H1 (cell line): ENCODE results near the gene ELOA.

Experiments
- HDAC2 ChIP-seq, 2 experiments: fragments of 300-600 bp in 1 of 2; sonication (generic) in 1 of 2; IDR thresholded peaks; 2 replicates each; pipeline ENCODE4 v1.6.1; 2011 to 2012; ENCODE audit warnings: low read depth in 2 of 2, low read length in 2 of 2, mild to moderate bottlenecking in 2 of 2, moderate library complexity in 2 of 2, borderline replicate concordance in 1 of 2, inconsistent platforms in 1 of 2
- POLR2A ChIP-seq, 2 experiments: IDR thresholded peaks; 1 replicate in 1 of 2; 2 replicates in 1 of 2; pipeline ENCODE4 v1.6.1; 2011; ENCODE audit warnings: low read depth in 2 of 2, low read length in 2 of 2, mild to moderate bottlenecking in 2 of 2; ENCODE audit errors: control extremely low read depth in 1 of 2
- SAP30 ChIP-seq: fragments of 300-600 bp; sonication (generic); IDR thresholded peaks from 2 replicates; pipeline ENCODE4 v1.7.1; 2012; ENCODE audit warnings: low read length, moderate library complexity, mild to moderate bottlenecking, inconsistent platforms; ENCODE audit not compliant: insufficient read depth, insufficient replicate concordance

DNA sequence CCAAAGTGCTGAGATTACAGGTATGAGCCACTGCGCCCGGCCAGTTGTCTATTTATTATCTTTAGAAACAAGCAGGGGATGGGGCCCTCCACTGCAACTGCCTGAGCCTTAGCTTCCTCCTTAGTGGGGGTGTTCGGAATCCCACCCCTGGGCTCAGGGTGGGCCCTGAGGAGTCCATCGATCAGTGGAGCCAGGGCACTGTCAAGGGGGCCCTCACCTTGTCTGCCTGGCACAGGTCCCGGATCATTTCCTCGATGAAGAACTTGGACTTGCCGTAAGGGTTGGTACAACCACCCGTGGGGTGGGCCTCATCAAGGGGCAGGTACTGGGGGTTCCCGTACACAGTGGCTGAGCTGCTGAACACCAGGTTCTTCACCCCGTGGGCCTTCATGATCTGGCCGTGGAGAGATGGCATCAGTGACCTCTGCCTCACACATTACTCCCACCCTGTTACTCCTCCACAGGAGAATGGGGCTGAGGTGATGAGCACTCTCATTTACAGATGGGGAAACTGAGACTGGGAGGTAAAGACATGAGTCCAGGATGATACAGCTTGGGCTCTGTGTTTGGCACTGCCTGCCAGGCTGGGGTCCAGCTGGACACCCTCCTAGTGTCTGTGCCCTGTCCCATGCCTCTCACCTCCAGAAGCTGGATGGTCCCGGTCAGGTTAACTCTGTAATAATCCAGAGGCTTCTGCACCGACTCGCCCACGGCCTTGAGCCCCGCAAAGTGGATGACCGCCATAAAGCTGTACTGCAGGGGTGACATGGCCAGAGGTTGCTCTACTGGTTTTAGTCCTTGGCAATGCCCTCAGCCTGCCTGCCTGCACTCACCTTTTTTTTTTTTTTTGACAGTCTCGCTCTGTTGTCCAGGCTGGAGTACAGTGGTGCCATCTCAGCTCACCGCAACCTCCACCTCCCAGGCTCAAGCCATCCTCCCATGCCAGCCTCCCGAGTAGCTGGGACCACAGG lies 54.5 kb downstream of the ELOA start:
- TF ChIP-seq POLR2A (IDR thresholded peaks at IDR 0.05; ENCODE audit: control extremely low read depth in 1 of 2, low read depth in 2 of 2, low read length in 2 of 2) (no peak), HDAC2 (IDR thresholded peaks at IDR 0.05; ENCODE audit: borderline replicate concordance in 1 of 2, low read depth in 2 of 2, low read length in 2 of 2) (no peak), SAP30 (no peak)
